ENCODE results near the gene EID3. TPM values are rescaled to one million over a fixed set of nuclear protein-coding genes. Genes with fewer than 3 reads are reported as not detected.
A peak's percentile ranks its signal among the peaks of the same experiment; 100 is the strongest.

EID3 gene
- total and polyA plus RNA-seq, 9 of the 15 experiments (the other 6 are each of a cell fraction or from before 2014, with no cell fraction given) = 0.07 to 3.5 (median 0.42) TPM

- TF ChIP-seq REST (IDR thresholded peaks at IDR 0.05; ENCODE audit: borderline replicate concordance) (0 out of 2 replicates have a peak, but pooled peaks have one; percentile 2), REST (CRISPR knock-in tag; IDR thresholded peaks at IDR 0.05; ENCODE audit: low read depth) (no peak), CSDE1 (IDR thresholded peaks at IDR 0.05) (peak in 1 of 2 experiments; percentile 71; a peak in 2 of 4 replicates), SIN3A (IDR thresholded peaks at IDR 0.05; ENCODE audit: borderline replicate concordance in 2 of 2, control insufficient read depth in 1 of 2, low read depth in 2 of 2, low read length in 2 of 2) (peak; percentile 60 to 86; a peak in 2 of 4 replicates), RFX5 (IDR thresholded peaks at IDR 0.05; ENCODE audit: low read depth, low read length) (no peak), ZNF395 (CRISPR knock-in tag; IDR thresholded peaks at IDR 0.05) (peak; percentile 24; the same call in 1 of the 2 replicates), RFX1 (IDR thresholded peaks at IDR 0.05) (peak; percentile 92), MIER1 (IDR thresholded peaks at IDR 0.05; ENCODE audit: low read depth) (no peak), KHSRP (IDR thresholded peaks at IDR 0.05) (no peak), ZNF165 (CRISPR knock-in tag; IDR thresholded peaks at IDR 0.05; ENCODE audit: borderline replicate concordance) (no peak), HDAC1 (IDR thresholded peaks at IDR 0.05) (peak; percentile 12 to 94; a peak in 3 of 4 replicates), NFE2L1 (tag; IDR thresholded peaks at IDR 0.05; ENCODE audit: borderline replicate concordance, low read depth) (peak; percentile 90), FOXM1 (IDR thresholded peaks at IDR 0.05; ENCODE audit: low read depth) (no peak), FOXM1 (CRISPR knock-in tag; IDR thresholded peaks at IDR 0.05; ENCODE audit: low read depth) (no peak), NEUROD1 (IDR thresholded peaks at IDR 0.05; ENCODE audit: borderline replicate concordance, low read depth, low read length, partially characterized antibody) (peak; percentile 34), CREB3 (tag; conservative IDR thresholded peaks at IDR 0.05; ENCODE audit: low read depth) (0 out of 2 replicates have a peak, but pooled peaks have one; percentile 43)
Observed at GRCh38 chr12:104286516-104287482, 16.7 kb upstream of the EID3 start (continued).
